AG10803 (cell line): ENCODE data around the gene RNF5.
A peak's percentile ranks its signal among the peaks of the same experiment; 100 is the strongest.

ENCODE experiments used
- DNase-seq: peaks from one replicate; pipeline ENCODE4 v3.0.0; 2010; ENCODE audit warnings: low read depth
- H3K4me3 ChIP-seq: 2 replicates; pipeline ENCODE4 v1.5.1; 2011; ENCODE audit warnings: mild to moderate bottlenecking, low read length, control low read depth
- TF ChIP-seq, protein P1 (sequence below): conservative IDR thresholded peaks from 2 replicates; pipeline ENCODE4 v1.5.1; 2011; ENCODE audit warnings: mild to moderate bottlenecking, low read length, control low read depth, inconsistent platforms

Gene RNF5

DNA sequence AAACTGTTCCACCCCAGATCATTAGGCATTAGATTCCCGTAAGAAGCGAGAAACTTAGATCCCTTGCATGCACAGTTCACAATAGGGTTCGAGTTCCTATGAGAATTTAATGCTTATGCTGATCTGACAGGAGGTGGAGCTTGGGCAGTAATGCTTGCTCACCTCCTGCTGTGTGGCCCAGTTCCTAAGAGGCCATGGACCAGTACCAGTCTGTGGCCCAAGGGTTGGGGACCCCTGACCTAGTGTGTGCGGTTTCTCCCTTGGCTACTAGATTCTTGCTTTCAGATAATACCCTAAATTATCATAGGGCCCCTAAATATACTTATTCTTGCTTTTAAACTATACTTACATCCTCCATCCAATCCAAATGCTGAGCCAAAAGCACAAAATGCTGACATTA is 16.2 kb downstream of the RNF5 start:
- DNase-seq, result no peak
- TF ChIP-seq, protein P1, sequence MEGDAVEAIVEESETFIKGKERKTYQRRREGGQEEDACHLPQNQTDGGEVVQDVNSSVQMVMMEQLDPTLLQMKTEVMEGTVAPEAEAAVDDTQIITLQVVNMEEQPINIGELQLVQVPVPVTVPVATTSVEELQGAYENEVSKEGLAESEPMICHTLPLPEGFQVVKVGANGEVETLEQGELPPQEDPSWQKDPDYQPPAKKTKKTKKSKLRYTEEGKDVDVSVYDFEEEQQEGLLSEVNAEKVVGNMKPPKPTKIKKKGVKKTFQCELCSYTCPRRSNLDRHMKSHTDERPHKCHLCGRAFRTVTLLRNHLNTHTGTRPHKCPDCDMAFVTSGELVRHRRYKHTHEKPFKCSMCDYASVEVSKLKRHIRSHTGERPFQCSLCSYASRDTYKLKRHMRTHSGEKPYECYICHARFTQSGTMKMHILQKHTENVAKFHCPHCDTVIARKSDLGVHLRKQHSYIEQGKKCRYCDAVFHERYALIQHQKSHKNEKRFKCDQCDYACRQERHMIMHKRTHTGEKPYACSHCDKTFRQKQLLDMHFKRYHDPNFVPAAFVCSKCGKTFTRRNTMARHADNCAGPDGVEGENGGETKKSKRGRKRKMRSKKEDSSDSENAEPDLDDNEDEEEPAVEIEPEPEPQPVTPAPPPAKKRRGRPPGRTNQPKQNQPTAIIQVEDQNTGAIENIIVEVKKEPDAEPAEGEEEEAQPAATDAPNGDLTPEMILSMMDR, result no peak
- H3K4me3 ChIP-seq, result no peak overlapping the region

DNA sequence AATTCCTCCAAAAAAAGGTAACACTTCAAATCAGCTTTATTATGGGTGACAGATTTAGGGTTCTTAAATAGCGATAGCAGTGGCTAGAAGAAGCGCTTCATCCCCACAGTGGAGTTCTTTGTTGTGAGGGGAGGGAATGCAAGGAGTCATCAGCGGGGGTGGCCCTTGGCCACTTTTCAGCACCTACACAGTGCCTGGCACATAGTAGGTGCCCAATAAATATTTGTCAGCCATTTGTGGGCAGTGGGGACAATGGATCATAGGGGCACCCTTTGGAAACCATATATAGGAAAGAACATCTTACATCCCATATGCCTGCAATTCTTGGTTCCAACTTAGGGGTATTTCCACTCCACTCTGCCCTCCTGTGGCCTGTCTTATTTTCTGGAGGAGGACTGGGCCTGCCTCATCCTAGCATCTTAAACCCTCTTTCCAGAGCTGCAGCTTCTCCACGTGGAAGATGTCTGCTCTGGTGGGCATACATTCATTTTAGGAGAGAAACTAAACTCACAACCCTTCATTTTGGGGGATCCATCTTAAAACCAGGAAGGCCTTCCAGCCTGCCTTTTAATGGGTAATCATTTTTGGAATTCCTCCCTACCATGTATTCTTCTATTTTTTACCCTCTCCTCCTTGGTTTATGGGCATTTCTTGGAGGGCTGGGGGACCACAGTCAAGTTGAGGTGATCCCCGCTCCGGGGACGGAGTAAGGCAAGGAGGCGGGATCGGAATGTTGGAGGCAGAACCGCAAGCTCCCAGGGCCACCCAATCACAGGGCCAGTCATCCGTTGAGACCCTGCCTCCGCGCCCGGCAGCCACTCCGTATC is 16.8 kb downstream of the RNF5 start:
- TF ChIP-seq, protein P1, result peak; percentile 72
- DNase-seq, result peak; percentile 61
- peak overlapping the region; percentile 65 for H3K4me3 ChIP-seq

DNA sequence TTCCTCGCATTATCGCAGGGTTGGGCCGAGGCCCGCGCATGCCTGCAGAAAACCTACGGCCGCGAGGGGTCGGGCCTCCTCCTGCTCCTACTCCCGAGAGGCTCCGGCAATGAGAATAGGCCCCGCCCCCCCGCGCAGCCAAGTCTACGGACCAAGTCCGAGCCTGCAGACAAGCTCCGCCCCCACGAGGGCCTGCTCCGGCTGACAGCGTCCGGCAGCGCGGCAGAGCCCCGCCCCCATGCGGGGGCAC is 17.4 kb downstream of the RNF5 start:
- TF ChIP-seq, protein P1, result peak; percentile 32
- no peak overlapping the region for H3K4me3 ChIP-seq
- DNase-seq, result peak; percentile 100

DNA sequence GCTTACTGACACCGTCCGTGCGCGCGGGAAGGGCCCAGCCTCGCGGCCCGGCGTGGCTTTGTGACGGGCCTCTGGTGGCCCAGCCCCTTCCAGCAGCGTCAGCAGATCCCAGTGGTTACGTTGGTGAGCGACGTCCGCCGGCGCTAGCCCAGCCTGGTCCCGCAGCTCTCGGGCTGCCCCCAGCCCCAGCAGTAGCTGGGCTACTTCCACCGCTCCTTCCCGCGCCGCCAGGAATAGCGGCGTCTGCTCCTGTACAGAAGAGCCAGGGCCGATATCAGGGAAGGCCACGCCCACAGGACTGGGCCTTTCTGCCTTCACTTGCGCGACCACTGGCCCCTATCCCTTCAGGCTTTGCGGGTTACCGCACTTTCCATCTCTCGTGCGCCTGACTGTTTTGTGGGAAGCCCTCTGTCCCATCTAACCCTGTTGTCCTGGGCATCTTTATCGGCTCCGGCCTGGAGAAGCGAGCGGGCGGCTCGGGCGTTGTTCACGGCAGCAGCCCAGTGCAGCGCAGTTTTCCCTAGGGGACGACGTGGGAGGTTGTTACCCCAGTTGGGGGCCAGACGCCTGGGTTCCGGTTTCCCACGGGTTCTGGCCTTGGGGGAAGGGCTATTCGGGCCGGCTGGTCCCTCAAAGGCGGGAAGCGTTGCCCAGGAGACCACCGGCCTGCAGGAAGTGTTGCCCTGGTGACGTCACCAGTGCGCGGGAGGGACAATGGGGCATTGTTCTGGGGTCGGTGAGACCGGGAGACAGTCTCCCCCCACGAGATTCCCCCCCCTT is 17.9 kb downstream of the RNF5 start:
- H3K4me3 ChIP-seq, result peak overlapping the region; percentile 99
- TF ChIP-seq, protein P1, result no peak
- DNase-seq, result peak; percentile 79

DNA sequence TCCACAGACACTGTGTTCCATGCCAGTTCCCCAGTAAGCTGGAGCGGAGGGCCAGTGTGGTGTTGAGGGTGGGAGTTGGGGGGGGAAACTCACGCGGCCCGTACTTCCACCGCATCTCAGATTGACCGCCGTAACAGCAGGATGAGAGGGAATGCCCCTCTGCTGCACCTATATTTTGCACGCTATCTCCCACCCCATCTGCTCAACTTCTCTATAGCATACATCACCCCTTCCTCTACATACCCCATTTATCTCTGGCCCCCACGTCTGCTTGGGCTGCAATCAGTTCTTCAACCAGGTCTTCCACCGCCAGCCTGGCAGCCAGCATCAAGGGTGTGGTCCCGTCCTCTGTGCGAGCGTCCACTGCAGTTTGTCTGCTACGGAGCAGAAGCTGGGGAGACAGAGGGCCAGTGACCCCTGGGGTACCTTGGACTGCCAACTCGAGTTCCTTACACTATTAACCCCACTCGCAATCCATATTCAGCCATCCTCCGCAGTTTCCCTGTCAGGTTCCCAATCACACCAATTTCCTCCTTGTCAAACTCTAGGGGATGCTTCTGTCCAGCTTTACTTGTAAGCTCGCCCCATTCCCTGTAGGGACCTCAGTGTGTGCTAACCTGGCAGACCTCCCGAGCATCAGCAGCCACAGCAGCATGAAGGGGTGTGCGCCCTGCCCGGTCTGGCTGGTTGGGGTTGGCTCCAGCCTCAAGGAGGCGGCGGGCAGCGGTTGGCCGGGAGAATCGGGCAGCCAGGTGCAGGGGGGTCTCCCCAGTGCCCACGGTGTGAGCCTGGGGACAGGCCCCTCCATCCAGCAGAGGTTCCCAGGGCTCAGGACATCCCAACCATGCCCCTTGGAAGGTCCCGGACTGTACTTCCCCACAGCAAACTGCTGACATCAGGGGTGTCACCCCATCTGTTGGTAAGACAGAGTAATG is 18.7 kb downstream of the RNF5 start:
- TF ChIP-seq, protein P1, result 0 out of 2 replicates have a peak, but pooled peaks have one; percentile 8
- H3K4me3 ChIP-seq, result peak overlapping the region; percentile 99
- DNase-seq, result no peak

DNA sequence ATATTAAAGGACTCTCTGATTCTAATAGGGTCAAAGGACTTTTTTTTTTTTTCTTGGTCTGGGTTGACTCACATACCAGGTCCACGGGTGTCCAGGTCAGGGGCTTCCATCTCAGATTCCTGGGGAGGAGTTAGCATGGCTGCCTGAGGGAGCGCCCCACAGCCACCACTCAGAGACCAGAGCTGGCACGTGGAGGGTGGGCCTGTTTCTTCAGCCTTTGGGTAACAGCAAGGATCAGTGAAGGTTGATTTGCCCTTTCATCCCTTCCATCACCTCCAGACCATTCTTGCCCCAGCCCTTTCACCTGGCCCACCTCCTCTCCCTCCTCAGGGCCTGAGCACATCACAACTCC is 20.1 kb downstream of the RNF5 start:
- TF ChIP-seq, protein P1, result no peak
- no peak for DNase-seq
- H3K4me3 ChIP-seq, result no peak overlapping the region
